ENCODE measurements around the gene IL10RB. TPM values are rescaled to one million over a fixed set of nuclear protein-coding genes. Genes with fewer than 3 reads are reported as not detected.

IL10RB gene
- total and polyA plus RNA-seq, 8 donors, result 24.0 to 48.2 (median 30.1) TPM

DNA sequence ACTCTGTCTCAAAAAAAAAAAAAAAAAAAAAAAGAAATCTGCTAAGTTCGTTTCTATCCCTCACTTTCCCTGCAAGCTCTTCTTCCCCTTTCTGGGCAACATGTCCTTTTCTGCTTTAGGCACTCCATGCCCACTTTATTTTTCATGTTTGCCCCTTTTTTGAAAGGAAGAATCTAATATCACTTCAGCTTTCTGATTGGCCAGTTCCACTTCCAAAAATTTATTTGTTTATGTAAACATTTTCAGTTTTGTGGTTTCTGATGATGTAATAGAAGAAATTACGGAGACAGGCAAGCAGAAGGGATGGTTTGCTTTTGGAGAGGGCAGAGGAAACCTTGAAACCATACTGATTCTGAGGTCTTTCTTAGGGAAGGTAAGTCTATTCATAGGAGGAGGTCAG is 73.8 kb downstream of the IL10RB start:
- peaks cover 0 to 26% of the 10 kb centered on the region in 2 donors for H3K4me1 ChIP-seq
- H3K4me3 ChIP-seq, result no peak overlapping the region
- no peaks in the 10 kb centered on the region for H3K9me3 ChIP-seq
- intact Hi-C loops (cut with DNase I), result no loop called here
- no peaks in the 10 kb centered on the region for H3K27me3 ChIP-seq
- H3K36me3 ChIP-seq, result peaks cover 0 to 52% of the 10 kb centered on the region in 2 donors
- peak overlapping the region in 1 of 2 donors; percentile 67 for H3K27ac ChIP-seq
- ATAC-seq (no peak), DNase-seq (no peak)
- TF ChIP-seq, protein P1, sequence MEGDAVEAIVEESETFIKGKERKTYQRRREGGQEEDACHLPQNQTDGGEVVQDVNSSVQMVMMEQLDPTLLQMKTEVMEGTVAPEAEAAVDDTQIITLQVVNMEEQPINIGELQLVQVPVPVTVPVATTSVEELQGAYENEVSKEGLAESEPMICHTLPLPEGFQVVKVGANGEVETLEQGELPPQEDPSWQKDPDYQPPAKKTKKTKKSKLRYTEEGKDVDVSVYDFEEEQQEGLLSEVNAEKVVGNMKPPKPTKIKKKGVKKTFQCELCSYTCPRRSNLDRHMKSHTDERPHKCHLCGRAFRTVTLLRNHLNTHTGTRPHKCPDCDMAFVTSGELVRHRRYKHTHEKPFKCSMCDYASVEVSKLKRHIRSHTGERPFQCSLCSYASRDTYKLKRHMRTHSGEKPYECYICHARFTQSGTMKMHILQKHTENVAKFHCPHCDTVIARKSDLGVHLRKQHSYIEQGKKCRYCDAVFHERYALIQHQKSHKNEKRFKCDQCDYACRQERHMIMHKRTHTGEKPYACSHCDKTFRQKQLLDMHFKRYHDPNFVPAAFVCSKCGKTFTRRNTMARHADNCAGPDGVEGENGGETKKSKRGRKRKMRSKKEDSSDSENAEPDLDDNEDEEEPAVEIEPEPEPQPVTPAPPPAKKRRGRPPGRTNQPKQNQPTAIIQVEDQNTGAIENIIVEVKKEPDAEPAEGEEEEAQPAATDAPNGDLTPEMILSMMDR (IDR thresholded peaks at IDR 0.05), result no peak

DNA sequence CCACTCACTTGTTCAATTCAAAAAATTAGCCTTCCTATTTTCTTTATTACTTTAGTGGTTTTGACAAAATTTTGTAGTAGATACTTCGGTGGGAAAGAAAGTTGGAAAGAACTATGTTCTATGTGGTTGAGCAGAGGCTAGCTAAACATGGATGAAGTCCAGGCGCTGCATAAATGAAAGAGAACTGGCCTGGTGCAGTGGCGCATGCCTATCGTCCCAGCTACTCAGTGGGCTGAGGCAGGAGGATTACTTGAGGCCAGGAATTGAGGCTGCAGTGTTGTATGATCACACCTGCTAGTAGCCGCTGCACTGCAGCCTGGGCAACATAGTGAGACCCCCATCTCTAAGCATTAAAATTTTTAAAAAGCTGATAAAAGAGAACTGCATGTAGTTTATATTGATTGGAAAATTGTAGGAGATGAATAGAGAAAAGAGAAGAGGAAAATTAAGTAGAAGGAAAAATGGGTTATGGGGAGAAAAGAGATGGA is 79.6 kb downstream of the IL10RB start:
- ATAC-seq (no peak), DNase-seq (no peak)
- TF ChIP-seq, protein P1 (IDR thresholded peaks at IDR 0.05), result no peak
- H3K4me3 ChIP-seq, result no peak overlapping the region
- peaks cover 0 to 96% of the 10 kb centered on the region in 2 donors for H3K36me3 ChIP-seq
- intact Hi-C loops (cut with DNase I), result no loop called here
- no peak overlapping the region for H3K27ac ChIP-seq
- peaks cover 0 to 5% of the 10 kb centered on the region in 2 donors for H3K4me1 ChIP-seq
- H3K27me3 ChIP-seq, result no peaks in the 10 kb centered on the region
- H3K9me3 ChIP-seq, result no peaks in the 10 kb centered on the region

Other genes starting within 250 kb of the IL10RB start
- gene OLIG2, start 240.4 kb upstream of the IL10RB start, total RNA-seq, result under 1 TPM; 0.23 to 0.47 TPM
- gene OLIG2, start 240.4 kb upstream of the IL10RB start, polyA plus RNA-seq (ENCODE audit: insufficient read length in 6 of 6), result not detected
- 1 to 10 TPM; 1.6 to 4.2 TPM for gene OLIG1, start 196.2 kb upstream of the IL10RB start, total RNA-seq
- gene OLIG1, start 196.2 kb upstream of the IL10RB start, polyA plus RNA-seq (ENCODE audit: insufficient read length in 6 of 6), result under 1 TPM in 5 of 6 donors, not detected in 1; 0.06 to 0.20 (median 0.13) TPM
- gene IFNAR2, start 36.4 kb upstream of the IL10RB start, total RNA-seq, result 10 to 100 TPM; 46.3 to 50.1 TPM
- 10 to 100 TPM; 16.4 to 24.9 (median 20.3) TPM for gene IFNAR2, start 36.4 kb upstream of the IL10RB start, polyA plus RNA-seq (ENCODE audit: insufficient read length in 6 of 6)
- 10 to 100 TPM; 63.4 to 71.3 TPM for gene IFNAR1, start 58.6 kb downstream of the IL10RB start, total RNA-seq
- 10 to 100 TPM; 29.2 to 35.7 (median 32.4) TPM for gene IFNAR1, start 58.6 kb downstream of the IL10RB start, polyA plus RNA-seq (ENCODE audit: insufficient read length in 6 of 6)
- 100 to 1,000 TPM in 1 of 2 donors, 10 to 100 TPM in 1; 90.8 to 116 TPM for gene IFNGR2, start 137.0 kb downstream of the IL10RB start, total RNA-seq
- 10 to 100 TPM; 67.9 to 78.1 (median 70.5) TPM for gene IFNGR2, start 137.0 kb downstream of the IL10RB start, polyA plus RNA-seq (ENCODE audit: insufficient read length in 6 of 6)
- 10 to 100 TPM; 45.6 to 57.5 TPM for gene TMEM50B, start 213.6 kb downstream of the IL10RB start, total RNA-seq
- gene TMEM50B, start 213.6 kb downstream of the IL10RB start, polyA plus RNA-seq (ENCODE audit: insufficient read length in 6 of 6), result 10 to 100 TPM; 50.3 to 92.8 (median 61.5) TPM
- gene DNAJC28, start 225.3 kb downstream of the IL10RB start, total RNA-seq, result 1 to 10 TPM; 1.2 to 1.6 TPM
- 1 to 10 TPM; 3.1 to 4.3 (median 3.7) TPM for gene DNAJC28, start 225.3 kb downstream of the IL10RB start, polyA plus RNA-seq (ENCODE audit: insufficient read length in 6 of 6)

All from left lung (tissue), 10 donors.